GM18858 (cell line): ENCODE results near the gene KRTAP9-4.
"Not testable (repeated sequence)": the region's sequence is repeated elsewhere in the genome, so short reads cannot be mapped to it uniquely, and the experiment has no call there.

Experiments used
- ATAC-seq: cut with Tn5 transposase; IDR thresholded peaks from one replicate; pipeline ENCODE4 v1.9.1; 2021; ENCODE audit not compliant: unreplicated experiment

KRTAP9-4 gene, protein sequence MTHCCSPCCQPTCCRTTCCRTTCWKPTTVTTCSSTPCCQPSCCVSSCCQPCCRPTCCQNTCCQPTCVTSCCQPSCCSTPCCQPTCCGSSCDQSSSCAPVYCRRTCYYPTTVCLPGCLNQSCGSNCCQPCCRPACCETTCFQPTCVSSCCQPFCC

DNA sequence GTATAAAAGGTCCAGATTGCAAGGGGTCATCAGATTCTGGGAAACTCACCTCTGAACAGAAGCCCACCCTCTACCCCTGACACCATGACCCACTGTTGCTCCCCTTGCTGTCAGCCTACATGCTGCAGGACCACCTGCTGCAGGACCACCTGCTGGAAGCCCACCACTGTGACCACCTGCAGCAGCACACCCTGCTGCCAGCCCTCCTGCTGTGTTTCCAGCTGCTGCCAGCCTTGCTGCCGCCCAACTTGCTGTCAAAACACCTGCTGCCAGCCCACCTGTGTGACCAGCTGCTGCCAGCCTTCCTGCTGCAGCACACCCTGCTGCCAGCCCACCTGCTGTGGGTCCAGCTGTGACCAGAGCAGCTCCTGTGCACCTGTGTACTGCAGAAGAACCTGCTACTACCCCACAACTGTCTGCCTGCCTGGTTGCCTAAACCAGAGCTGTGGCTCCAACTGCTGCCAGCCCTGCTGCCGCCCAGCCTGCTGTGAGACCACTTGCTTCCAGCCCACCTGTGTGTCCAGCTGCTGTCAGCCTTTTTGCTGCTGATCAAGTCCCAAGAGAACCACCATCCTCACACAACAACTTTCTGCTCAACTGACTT is at the start of gene KRTAP9-4:
KRTAP9-4 (plus strand) TSS at position 51 of the 604 bp plus-strand sequence; CDS start at position 85, 34 bp downstream.
- not testable (repeated sequence) for ATAC-seq

DNA sequence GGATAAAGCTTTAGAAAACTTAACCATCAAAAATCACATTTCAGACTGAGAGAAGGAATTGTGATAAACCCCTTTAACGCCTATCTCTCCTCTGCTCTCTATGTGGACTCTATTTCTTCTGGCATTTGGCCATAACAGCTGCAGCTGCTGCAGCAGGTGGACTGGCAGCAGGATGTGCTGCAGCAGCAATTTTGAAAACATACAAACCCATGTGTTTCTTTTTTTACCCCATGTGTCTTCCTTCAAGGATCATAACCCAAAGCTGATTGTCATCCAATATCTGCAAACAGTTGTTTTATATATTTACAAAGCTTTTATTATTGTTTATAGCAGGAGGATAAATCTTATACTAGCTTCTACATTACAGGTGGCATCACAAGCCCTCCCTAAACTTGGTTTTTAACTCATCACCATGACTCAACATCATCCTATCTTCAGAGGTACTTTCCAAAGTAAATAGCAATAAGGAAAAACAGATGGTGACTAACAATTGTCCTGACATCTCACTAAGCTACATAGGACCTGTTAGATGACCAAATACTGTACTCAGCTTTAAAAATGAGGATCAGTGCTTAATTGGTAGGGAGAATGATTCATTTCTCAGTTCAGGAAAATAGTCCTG is 37.5 kb upstream of the KRTAP9-4 start:
- ATAC-seq = no peak

DNA sequence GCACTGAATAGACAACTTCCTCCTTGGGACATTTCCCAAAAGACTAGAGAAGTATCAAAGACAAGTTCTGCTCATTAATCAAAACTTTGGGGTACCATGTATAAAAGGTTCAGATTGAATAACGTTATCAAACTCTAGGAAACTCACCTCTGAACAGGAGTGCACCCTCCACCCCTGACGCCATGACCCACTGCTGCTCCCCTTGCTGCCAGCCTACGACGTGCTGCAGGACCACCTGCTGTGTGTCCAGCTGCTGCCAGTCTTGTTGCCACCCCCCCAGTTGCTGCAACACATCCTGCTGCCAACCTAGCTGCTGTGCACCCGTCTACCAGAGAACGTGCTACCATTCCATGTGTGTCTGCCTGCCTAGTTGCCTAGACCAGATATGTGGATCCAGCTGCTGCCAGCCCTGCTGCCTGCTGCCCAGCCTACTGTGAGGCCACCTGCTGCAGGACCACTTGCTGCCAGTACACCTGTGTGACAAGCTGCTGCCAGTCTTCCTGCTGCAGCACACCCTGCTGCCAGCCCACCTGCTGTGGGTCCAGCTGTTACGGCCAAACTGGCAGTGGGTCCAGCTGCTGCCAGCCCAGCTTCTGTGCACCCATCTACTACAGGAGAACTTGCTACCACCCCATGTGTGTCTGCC is 36.8 kb upstream of the KRTAP9-4 start:
- no peak for ATAC-seq

- ATAC-seq = no peak
Observed at GRCh38 chr17:41215681-41216080, 33.8 kb upstream of the KRTAP9-4 start.

- no peak for ATAC-seq
Observed at GRCh38 chr17:41223821-41224220, 25.7 kb upstream of the KRTAP9-4 start.

- no peak for ATAC-seq
Observed at GRCh38 chr17:41226051-41226450, 23.4 kb upstream of the KRTAP9-4 start.

GRCh38 chr17:41226598-41227095 is 22.8 kb upstream of the KRTAP9-4 start, which contains the start of gene KRTAP9-2:
Gene KRTAP9-2, plus strand, starts transcription at chr17:41226648. Its CDS starts 7 bp downstream, at chr17:41226655.
- not testable (repeated sequence) for ATAC-seq

GRCh38 chr17:41230094-41230493 is 19.4 kb upstream of the KRTAP9-4 start:
- ATAC-seq = no peak

GRCh38 chr17:41231731-41232130 is 17.8 kb upstream of the KRTAP9-4 start:
- no peak for ATAC-seq

DNA sequence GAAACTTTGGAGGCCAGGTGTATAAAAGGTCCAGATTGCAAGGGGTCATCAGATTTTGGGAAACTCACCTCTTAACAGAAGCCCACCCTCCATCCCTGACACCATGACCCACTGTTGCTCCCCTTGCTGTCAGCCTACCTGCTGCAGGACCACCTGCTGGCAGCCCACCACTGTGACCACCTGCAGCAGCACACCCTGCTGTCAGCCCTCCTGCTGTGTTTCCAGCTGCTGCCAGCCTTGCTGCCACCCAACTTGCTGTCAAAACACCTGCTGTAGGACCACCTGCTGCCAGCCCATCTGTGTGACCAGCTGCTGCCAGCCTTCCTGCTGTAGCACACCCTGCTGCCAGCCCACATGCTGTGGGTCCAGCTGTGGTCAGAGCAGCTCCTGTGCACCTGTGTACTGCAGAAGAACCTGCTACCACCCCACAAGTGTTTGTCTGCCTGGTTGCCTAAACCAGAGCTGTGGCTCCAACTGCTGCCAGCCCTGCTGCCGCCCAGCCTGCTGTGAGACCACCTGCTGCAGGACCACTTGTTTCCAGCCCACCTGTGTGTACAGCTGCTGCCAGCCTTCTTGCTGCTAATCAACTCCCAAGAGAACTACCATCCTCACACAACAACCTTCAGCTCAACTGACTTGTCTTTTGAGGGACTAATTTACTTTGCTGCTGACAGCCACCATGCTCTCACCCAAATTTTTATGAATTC is 16.9 kb upstream of the KRTAP9-4 start, which contains the start of gene KRTAP9-3:
KRTAP9-3 (plus strand) TSS at position 51 of the 707 bp plus-strand sequence; CDS start at position 104, 53 bp downstream.
- ATAC-seq = not testable (repeated sequence)

DNA sequence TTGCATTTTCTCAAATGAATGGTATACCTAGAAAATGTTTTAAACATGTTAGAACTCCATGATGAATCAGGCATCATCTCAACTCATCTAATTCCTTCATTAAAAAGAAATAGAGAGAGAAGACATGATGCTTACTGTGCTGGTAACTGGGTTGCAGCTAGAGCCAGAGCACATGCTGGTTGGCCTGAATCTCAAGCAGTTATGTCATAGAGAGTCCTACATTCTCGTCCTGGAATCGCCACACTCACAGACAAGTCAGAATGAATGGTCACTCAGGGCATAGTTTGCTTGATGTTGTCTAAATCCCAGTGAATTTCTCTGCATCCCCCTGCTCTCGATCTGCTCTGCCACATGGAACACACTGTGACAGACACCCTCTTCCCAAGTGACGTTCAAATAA is 12.4 kb upstream of the KRTAP9-4 start:
- ATAC-seq = not testable (repeated sequence)

- ATAC-seq = not testable (repeated sequence)
Observed at GRCh38 chr17:41237949-41238437, 11.5 kb upstream of the KRTAP9-4 start, which contains the start of gene KRTAP9-8. Gene KRTAP9-8, plus strand, starts transcription at chr17:41237999. Its CDS starts 53 bp downstream, at chr17:41238052.

GRCh38 chr17:41246995-41247787 is 2.3 kb upstream of the KRTAP9-4 start:
- not testable (repeated sequence) for ATAC-seq

DNA sequence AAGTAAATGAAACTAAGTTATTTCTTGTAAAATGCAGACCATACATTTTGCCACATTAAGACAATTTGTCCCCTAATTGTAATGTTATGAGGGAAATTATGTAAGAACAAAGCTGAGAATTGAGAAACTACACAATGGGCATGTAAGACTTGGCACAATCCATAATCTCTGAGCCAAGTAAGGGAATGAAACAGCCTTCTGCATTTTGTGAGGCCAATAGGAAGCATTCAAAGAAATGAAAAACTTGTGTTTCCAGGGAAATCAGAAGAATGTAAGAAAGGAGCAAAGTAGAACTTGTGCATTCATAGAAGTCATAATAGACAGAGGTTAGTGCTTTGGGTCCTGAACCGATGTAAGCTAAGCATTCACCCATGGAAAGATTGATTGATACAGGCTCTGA is 1.8 kb downstream of the KRTAP9-4 start:
- ATAC-seq = no peak

DNA sequence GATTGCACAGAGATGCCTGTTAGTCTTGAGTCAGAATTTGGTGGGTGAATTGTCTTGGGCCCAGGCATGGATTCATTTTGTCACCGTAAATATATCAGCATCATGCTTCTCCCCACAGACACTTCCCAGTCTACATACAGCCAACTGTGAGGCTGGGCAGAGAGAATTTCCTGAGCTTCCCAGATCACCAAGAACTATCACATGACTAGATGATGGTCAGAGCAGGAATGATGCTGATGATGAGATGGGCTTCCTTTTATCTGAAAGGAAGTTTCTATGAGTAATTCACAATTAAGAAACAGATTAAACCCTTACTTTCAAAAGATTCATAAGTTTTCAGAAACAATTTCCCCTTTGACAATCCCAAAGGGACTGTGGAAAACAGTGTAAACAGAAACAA is 5.4 kb downstream of the KRTAP9-4 start:
- ATAC-seq = no peak

DNA sequence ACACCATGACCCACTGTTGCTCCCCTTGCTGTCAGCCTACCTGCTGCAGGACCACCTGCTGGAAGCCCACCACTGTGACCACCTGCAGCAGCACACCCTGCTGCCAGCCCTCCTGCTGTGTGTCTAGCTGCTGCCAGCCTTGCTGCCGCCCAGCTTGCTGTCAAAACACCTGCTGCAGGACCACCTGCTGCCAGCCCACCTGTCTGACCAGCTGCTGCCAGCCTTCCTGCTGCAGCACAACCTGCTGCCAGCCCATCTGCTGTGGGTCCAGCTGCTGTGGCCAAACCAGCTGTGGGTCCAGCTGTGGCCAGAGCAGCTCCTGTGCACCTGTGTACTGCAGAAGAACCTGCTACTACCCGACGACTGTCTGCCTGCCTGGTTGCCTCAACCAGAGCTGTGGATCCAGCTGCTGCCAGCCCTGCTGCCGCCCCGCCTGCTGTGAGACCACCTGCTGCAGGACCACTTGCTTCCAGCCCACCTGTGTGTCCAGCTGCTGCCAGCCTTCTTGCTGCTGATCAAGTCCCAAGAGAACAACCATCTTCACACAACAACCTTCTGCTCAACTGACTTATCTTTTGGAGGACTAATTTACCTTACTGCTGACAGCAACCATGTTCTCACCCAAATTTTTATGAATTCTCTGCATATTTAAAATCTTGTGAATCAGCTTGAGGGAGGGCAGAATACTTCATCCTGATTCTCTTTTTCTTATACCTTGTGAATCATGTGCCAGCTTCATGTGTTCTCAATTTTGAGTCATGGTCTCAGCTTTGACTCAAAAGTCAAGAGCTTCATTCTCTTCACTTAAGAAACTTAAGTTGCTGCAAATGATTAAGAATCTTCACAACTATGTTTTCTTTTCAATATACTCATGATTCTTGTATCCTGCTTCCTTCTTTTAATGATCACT is 6.1 kb downstream of the KRTAP9-4 start, which contains the start of gene KRTAP9-9:
KRTAP9-9 (plus strand) TSS at position 4 of the 910 bp plus-strand sequence.
- ATAC-seq = not testable (repeated sequence)

GRCh38 chr17:41256291-41256685 is 6.8 kb downstream of the KRTAP9-4 start:
- ATAC-seq = no peak

- ATAC-seq = no peak
Observed at GRCh38 chr17:41258406-41258805, 8.9 kb downstream of the KRTAP9-4 start.

- ATAC-seq = no peak
Observed at GRCh38 chr17:41263212-41263611, 13.7 kb downstream of the KRTAP9-4 start.
